Colonic mucosa (tissue), 4 donors: ENCODE results near the gene SELE. TPM values are rescaled to one million over a fixed set of nuclear protein-coding genes. Genes with fewer than 3 reads are reported as not detected.

ENCODE experiments used
- DNase-seq: peaks from one replicate; pipeline ENCODE4 v3.0.0-alpha.2; 2020
- H3K27ac ChIP-seq: fragments of 200-600 bp; one replicate; pipeline ENCODE4 v1.8.0; 2021
- H3K27me3 ChIP-seq: fragments of 200-600 bp; one replicate; pipeline ENCODE4 v1.8.0; 2021
- H3K36me3 ChIP-seq: fragments of 200-600 bp; one replicate; pipeline ENCODE4 v1.8.0; 2021
- H3K4me1 ChIP-seq: fragments of 200-600 bp; one replicate; pipeline ENCODE4 v1.8.0; 2021; ENCODE audit warnings: mild to moderate bottlenecking
- H3K4me3 ChIP-seq: fragments of 200-600 bp; one replicate; pipeline ENCODE4 v1.8.0; 2021
- H3K9ac ChIP-seq, 2 donors: one replicate each; pipeline ENCODE4 v1.7.0; 2013; ENCODE audit warnings: control low read depth in 2 of 2, low read depth in 2 of 2, low read length in 2 of 2
- H3K9me3 ChIP-seq: fragments of 200-600 bp; one replicate; pipeline ENCODE4 v1.8.0; 2021
- intact Hi-C: fragments of 100-400 bp; cut with DNase I; formaldehyde crosslinking; loops from one replicate; pipeline ENCODE4 v1.14.1; 2022
- total RNA-seq, 2 donors: library from RNA; stranded (reverse); fragmentation: NEBNext Ultra II Directional in 1 of 2; extraction: Animal tissue kit (Norgen Biotek cat#: 25700) in 1 of 2; gene quantifications; one replicate each; pipeline ENCODE4 v1.2.1, GENCODE V29; 2021
- TF ChIP-seq, protein P1 (sequence below): fragments of 200-600 bp; IDR thresholded peaks from one replicate; pipeline ENCODE4 v1.8.0; 2022; ENCODE audit warnings: antibody characterized with exemption, mild to moderate bottlenecking
- donor health status: healthy.
- donor health status: DM: no; HTN: no; CAD: no.
- donor health status: DM: no; HTN: no; CAD: no.

Gene SELE
- total RNA-seq, 2 donors from 2014 or later, result 0.20 to 4.0 TPM

GRCh38 chr1:169698976-169699375 is 34.9 kb downstream of the SELE start:
- no peak for DNase-seq
- TF ChIP-seq, protein P1, sequence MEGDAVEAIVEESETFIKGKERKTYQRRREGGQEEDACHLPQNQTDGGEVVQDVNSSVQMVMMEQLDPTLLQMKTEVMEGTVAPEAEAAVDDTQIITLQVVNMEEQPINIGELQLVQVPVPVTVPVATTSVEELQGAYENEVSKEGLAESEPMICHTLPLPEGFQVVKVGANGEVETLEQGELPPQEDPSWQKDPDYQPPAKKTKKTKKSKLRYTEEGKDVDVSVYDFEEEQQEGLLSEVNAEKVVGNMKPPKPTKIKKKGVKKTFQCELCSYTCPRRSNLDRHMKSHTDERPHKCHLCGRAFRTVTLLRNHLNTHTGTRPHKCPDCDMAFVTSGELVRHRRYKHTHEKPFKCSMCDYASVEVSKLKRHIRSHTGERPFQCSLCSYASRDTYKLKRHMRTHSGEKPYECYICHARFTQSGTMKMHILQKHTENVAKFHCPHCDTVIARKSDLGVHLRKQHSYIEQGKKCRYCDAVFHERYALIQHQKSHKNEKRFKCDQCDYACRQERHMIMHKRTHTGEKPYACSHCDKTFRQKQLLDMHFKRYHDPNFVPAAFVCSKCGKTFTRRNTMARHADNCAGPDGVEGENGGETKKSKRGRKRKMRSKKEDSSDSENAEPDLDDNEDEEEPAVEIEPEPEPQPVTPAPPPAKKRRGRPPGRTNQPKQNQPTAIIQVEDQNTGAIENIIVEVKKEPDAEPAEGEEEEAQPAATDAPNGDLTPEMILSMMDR, result no peak
- H3K36me3 ChIP-seq, result no peaks in the 10 kb centered on the region
- no peaks in the 10 kb centered on the region for H3K9me3 ChIP-seq
- no peak overlapping the region for H3K27ac ChIP-seq
- intact Hi-C loops, result no loop called here
- H3K27me3 ChIP-seq, result no peaks in the 10 kb centered on the region
- no peak overlapping the region for H3K9ac ChIP-seq
- H3K4me3 ChIP-seq, result no peak overlapping the region
- H3K4me1 ChIP-seq, result no peaks in the 10 kb centered on the region

DNA sequence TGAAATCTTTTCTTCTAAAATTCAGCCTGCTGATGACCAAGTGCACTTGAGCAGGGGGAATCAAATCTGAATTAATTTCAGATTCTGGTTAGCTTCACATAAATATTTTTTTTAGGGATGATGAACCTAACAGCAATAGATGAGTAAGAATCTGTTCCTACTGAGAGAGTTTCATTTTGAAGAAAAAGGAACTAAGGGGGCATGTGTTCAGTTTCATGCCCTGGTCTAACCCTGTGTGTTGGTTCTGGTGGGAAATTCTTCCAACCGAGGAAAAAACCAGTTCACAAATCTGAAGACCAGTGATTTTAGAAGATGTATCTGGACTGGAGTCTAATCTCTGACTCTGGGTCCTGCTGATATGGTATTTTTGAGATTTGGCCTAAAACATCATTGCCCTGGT is 36.1 kb downstream of the SELE start:
- Histone ChIP-seq H3K4me3 (no peak overlapping the region), H3K4me1 (no peaks in the 10 kb centered on the region), H3K27me3 (no peaks in the 10 kb centered on the region), H3K9me3 (no peaks in the 10 kb centered on the region), H3K9ac (no peak overlapping the region), H3K36me3 (no peaks in the 10 kb centered on the region), H3K27ac (no peak overlapping the region)
- intact Hi-C loops, result no loop called here
- no peak for DNase-seq
- TF ChIP-seq, protein P1, result no peak

GRCh38 chr1:169696273-169697100 is 37.4 kb downstream of the SELE start:
- no peaks in the 10 kb centered on the region for H3K9me3 ChIP-seq
- intact Hi-C loops, result no loop called here
- H3K36me3 ChIP-seq, result no peaks in the 10 kb centered on the region
- H3K4me3 ChIP-seq, result no peak overlapping the region
- no peak for DNase-seq
- no peak overlapping the region for H3K9ac ChIP-seq
- H3K27ac ChIP-seq, result no peak overlapping the region
- H3K4me1 ChIP-seq, result no peaks in the 10 kb centered on the region
- TF ChIP-seq, protein P1, result no peak
- no peaks in the 10 kb centered on the region for H3K27me3 ChIP-seq

GRCh38 chr1:169694304-169695075 is 39.4 kb downstream of the SELE start:
- intact Hi-C loops, result no loop called here
- no peak for DNase-seq
- no peak overlapping the region for H3K4me3 ChIP-seq
- no peaks in the 10 kb centered on the region for H3K9me3 ChIP-seq
- H3K9ac ChIP-seq, result no peak overlapping the region
- no peak overlapping the region for H3K27ac ChIP-seq
- H3K4me1 ChIP-seq, result no peaks in the 10 kb centered on the region
- no peaks in the 10 kb centered on the region for H3K36me3 ChIP-seq
- H3K27me3 ChIP-seq, result no peaks in the 10 kb centered on the region
- TF ChIP-seq, protein P1, result no peak

- no peaks in the 10 kb centered on the region for H3K27me3 ChIP-seq
- no peak for DNase-seq
- H3K27ac ChIP-seq, result no peak overlapping the region
- intact Hi-C loops, result no loop called here
- H3K36me3 ChIP-seq, result no peaks in the 10 kb centered on the region
- H3K4me3 ChIP-seq, result no peak overlapping the region
- TF ChIP-seq, protein P1, result no peak
- H3K4me1 ChIP-seq, result no peaks in the 10 kb centered on the region
- no peak overlapping the region for H3K9ac ChIP-seq
- H3K9me3 ChIP-seq, result no peaks in the 10 kb centered on the region
Observed at GRCh38 chr1:169692756-169693460, 41.0 kb downstream of the SELE start.
